GM06990 (cell line): Measurements from ENCODE around the gene LCNL1.

Experiments
- DNase-seq: peaks from one replicate; pipeline ENCODE4 v3.0.0-alpha.2; 2011; ENCODE audit not compliant: insufficient read length; ENCODE audit errors: extremely low read depth
- H3K27me3 ChIP-seq: replicated peaks from 2 replicates; pipeline ENCODE4 v1.6.0; 2011; ENCODE audit warnings: low read length; ENCODE audit not compliant: control insufficient read depth, insufficient read depth
- H3K36me3 ChIP-seq: 2 replicates; pipeline ENCODE4 v1.5.1; 2011; ENCODE audit warnings: low read length; ENCODE audit not compliant: control insufficient read depth, insufficient read depth
- H3K4me3 ChIP-seq: replicated peaks from 2 replicates; pipeline ENCODE4 v1.5.1; 2011; ENCODE audit warnings: low read depth, mild to moderate bottlenecking, control low read depth, low read length
- TF ChIP-seq, protein P1 (sequence below): IDR thresholded peaks from 2 replicates; pipeline ENCODE4 v1.5.1; 2011; ENCODE audit warnings: low read length, control low read depth, mild to moderate bottlenecking, inconsistent platforms; ENCODE audit not compliant: insufficient read depth, poor library complexity, severe bottlenecking

LCNL1 gene

DNA sequence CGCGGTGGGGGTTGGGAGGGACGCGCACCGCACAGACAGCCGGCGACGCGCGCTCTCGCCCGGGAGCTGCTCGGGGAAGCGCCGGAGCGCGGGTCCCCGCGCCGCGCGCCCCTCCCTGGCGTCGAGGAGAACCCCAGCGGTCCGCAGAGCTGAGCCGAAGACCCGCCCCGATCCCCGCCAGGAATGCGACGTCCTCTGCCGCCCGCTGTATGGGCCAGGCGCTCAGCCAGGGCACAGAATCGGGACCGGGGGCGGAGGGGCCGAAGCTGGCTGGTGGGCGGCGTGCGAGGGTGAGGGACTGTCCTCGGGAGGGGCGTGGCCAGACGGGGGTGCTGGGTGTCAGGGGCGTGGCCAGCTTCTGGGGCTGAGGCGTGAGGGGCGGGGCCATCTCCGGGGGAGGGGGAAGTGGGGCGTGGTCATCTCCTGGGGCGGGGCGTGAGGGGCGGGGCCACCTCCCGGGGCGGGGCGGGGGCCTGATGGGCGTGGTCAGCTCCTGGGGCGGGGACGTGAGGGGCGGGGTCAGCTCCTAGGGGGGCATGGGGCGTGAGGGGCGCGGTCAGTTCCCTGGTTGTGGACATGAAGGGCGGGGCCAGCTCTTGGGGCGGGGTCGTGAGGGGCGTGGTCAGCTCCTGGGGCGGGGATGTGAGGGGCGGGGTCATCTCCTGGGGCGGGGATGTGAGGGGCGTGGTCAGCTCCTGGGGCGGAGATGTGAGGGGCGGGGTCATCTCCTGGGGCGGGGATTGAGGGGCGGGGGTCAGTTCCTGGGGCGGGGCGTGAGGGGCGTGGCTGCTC is 4.5 kb upstream of the LCNL1 start:
- peaks cover 2% of the 10 kb centered on the region; the same call in 1 of the 2 replicates for H3K27me3 ChIP-seq
- H3K4me3 ChIP-seq, result no peak overlapping the region
- no peaks in the 10 kb centered on the region for H3K36me3 ChIP-seq
- TF ChIP-seq, protein P1, sequence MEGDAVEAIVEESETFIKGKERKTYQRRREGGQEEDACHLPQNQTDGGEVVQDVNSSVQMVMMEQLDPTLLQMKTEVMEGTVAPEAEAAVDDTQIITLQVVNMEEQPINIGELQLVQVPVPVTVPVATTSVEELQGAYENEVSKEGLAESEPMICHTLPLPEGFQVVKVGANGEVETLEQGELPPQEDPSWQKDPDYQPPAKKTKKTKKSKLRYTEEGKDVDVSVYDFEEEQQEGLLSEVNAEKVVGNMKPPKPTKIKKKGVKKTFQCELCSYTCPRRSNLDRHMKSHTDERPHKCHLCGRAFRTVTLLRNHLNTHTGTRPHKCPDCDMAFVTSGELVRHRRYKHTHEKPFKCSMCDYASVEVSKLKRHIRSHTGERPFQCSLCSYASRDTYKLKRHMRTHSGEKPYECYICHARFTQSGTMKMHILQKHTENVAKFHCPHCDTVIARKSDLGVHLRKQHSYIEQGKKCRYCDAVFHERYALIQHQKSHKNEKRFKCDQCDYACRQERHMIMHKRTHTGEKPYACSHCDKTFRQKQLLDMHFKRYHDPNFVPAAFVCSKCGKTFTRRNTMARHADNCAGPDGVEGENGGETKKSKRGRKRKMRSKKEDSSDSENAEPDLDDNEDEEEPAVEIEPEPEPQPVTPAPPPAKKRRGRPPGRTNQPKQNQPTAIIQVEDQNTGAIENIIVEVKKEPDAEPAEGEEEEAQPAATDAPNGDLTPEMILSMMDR, result no peak
- no peak for DNase-seq

DNA sequence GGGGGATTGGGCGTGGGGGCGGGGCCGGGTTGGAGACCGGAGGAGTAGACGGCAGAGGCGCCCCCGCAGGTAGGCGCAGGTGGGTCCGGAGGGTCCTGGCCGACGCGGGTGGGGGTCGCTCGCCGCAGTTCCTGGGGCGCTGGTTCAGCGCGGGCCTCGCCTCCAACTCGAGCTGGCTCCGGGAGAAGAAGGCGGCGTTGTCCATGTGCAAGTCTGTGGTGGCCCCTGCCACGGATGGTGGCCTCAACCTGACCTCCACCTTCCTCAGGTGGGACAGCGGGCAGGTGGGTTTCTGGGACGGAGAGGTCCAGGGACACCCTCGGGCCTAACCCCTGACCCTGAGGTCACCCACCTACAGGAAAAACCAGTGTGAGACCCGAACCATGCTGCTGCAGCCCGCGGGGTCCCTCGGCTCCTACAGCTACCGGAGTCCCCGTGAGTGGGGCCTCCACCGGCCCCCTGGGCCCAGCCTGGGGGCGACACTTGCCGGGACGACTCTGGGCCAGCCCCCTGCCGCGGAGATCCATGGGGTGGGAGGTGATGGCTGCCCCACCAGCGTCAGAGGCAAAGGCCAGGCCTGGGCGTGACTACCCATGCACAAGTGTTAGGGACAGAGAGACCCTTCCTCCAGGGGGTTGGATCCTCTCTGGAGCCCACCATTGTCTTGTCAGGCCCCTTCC is 3.8 kb upstream of the LCNL1 start:
- TF ChIP-seq, protein P1, result no peak
- Histone ChIP-seq H3K27me3 (peaks cover 2% of the 10 kb centered on the region; the same call in 1 of the 2 replicates), H3K4me3 (no peak overlapping the region), H3K36me3 (no peaks in the 10 kb centered on the region)
- no peak for DNase-seq

- no peak overlapping the region for H3K4me3 ChIP-seq
- TF ChIP-seq, protein P1, result no peak
- H3K27me3 ChIP-seq, result peaks cover 2% of the 10 kb centered on the region; the same call in 1 of the 2 replicates
- no peaks in the 10 kb centered on the region for H3K36me3 ChIP-seq
- no peak for DNase-seq
Measured at GRCh38 chr9:136979769-136980587, 2.8 kb upstream of the LCNL1 start.

DNA sequence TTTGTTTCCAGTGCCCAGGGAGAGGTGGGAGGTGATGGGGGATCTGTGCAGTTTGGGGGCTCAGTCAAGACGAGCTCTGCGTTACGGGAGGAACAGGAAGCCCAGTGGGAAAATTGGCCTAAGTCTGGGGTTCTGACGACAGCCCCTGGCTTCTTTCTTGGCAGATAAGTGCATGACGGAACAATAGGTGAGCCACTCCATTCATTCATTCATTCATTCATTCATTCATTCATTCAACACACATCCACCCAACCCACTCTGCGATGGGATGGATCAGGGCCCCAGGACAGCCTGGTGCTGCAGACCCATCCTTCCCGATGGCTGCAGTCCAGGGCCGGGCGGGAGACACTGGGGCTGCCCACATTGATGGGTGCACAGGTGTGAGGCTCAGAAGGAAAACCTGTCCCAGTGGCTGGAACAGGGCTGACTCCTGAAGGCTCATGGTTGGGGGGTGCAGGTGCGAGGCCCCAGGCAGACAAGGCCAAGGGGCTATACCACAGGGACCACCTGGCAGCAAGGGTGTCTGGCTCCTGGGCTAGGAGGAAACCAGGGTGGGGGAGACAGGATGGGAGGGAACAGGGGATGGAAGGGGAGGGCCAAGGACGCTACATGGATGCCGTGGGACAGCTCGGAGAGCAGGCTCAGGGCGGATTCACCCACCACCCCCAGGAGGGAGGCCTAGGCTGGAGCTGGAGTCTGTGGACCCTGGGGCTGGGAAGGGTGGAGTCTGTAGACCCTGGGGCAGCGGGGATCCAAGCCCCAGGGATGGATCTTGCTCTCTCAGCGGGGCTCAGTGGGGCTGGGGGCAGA is 1.9 kb upstream of the LCNL1 start:
- Histone ChIP-seq H3K4me3 (no peak overlapping the region), H3K27me3 (no peaks in the 10 kb centered on the region; the same call in 1 of the 2 replicates), H3K36me3 (no peaks in the 10 kb centered on the region)
- DNase-seq, result no peak
- TF ChIP-seq, protein P1, result no peak

DNA sequence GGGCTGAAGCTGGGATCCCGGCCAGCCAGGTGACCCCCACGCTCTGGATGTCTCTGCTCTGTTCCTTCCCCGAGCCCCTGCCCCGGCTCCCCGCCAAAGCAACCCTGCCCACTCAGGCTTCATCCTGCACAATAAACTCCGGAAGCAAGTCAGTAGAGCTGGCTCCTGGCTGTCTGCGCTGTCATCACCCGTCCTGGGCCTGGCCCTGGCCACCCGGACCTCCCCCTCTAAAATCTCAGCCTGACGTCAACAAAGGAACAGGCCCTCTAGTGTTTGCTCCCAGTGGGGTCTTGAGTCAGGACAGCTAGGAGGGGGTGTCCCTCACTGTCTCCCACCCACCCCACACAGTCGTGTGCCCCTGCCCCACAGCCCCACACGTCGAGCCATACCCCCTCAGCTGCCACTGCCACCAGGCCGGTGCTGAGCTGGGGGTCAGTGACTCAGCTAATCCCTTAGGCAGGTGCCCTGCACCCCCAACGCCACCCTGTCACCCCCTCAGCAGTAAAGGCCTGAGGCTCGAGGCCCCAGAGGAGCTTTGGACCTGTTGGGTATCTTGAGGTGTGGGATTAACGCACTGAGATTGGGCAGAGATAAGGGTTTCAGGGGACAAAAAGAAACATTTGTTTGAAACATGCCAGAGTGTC is 1.1 kb upstream of the LCNL1 start:
- Histone ChIP-seq H3K27me3 (no peaks in the 10 kb centered on the region; the same call in 1 of the 2 replicates), H3K4me3 (no peak overlapping the region), H3K36me3 (no peaks in the 10 kb centered on the region)
- TF ChIP-seq, protein P1, result no peak
- DNase-seq, result no peak
